ENCODE measurements around the gene RAP2A.

- TF ChIP-seq CTCF (conservative IDR thresholded peaks at IDR 0.05): no peak
- no peak for TF ChIP-seq ZFX (IDR thresholded peaks at IDR 0.05)
Measured at GRCh38 chr13:97401421-97401820, 32.5 kb upstream of the RAP2A start.

Data from C4-2B (cell line).